Esophagus squamous epithelium (tissue), 4 donors: ENCODE data around the gene MOGAT1.

Source experiments
- CTCF ChIP-seq, 6 experiments: fragments of 450-650 bp in 4 of 6; fragments of 200-600 bp in 2 of 6; sonication (generic) in 2 of 6; IDR thresholded peaks; one replicate each; pipeline ENCODE4 v1.5.1; 2016 to 2019; ENCODE audit warnings: antibody characterized with exemption in 6 of 6, mild to moderate bottlenecking in 4 of 6, moderate library complexity in 4 of 6
- POLR2A ChIP-seq, 4 donors: fragments of 450-650 bp; IDR thresholded peaks; one replicate each; pipeline ENCODE4 v1.6.1; 2017; ENCODE audit warnings: antibody characterized with exemption in 4 of 4, mild to moderate bottlenecking in 4 of 4, moderate library complexity in 3 of 4

DNA sequence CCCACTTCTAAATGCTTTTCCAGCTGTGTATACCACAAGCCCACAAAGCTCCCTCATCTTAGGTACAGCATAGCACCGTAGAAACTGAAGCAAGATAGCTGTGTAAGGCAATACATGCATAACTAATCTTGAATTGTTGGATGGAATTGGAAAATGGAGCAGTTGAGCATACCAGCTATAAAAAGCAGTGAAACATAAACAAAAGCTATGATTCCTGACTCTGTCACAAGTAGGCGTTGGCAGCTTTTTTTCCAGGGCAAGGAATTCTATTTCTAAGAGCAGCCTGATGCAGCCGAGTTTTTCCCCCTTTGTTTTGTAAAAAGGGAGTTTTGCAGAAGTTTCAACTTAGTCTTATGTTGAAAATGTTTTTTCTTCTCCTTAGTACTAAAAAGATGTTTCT, 32.4 kb downstream of the MOGAT1 start:
- no peak for TF ChIP-seq CTCF (IDR thresholded peaks at IDR 0.05)
- no peak for TF ChIP-seq POLR2A (IDR thresholded peaks at IDR 0.05)
